ENCODE measurements around the gene RAMAC. TPM values are rescaled to one million over a fixed set of nuclear protein-coding genes. Genes with fewer than 3 reads are reported as not detected.
"Not testable (repeated sequence)": the region's sequence is repeated elsewhere in the genome, so short reads cannot be mapped to it uniquely, and the experiment has no call there.

Gene RAMAC
- total RNA-seq, 2 donors from 2014 or later: 37.3 to 40.8 TPM

DNA sequence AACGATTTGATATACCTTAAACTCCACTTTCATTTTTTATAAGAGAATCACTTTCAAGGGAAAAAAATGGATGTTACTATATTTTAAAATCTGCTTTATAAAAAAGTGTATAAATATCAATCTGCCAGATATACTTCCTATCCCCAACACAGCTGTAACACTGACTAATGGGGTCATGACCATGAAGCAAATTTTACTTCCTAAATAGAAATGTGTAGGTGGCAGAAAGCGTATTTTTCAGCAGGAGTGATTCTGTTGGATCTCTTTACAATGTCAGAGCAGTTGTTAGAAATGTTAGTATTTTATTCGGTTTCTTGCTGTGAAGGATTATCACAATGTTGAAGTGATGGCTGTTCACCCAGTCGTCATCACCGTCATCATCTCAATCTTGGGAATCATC lies 30.9 kb downstream of the RAMAC start:
- DNase-seq: no peak
- Histone ChIP-seq H3K36me3 (ENCODE audit: control insufficient read depth, insufficient read depth, low read length) (peaks cover 53% of the 10 kb centered on the region), H3K4me3 (ENCODE audit: low read length) (no peak overlapping the region), H3K9me3 (ENCODE audit: control insufficient read depth, low read length) (no peaks in the 10 kb centered on the region), H3K9ac (ENCODE audit: extremely low read depth, low read length, poor library complexity, severe bottlenecking) (no peak overlapping the region), H3K27me3 (ENCODE audit: control insufficient read depth, insufficient read depth, low read length, poor library complexity, severe bottlenecking) (no peaks in the 10 kb centered on the region), H3K4me1 (ENCODE audit: control insufficient read depth, insufficient read depth, low read length) (peaks cover 3% of the 10 kb centered on the region), H3K27ac (ENCODE audit: low read depth, low read length) (no peak overlapping the region)
- WGBS, 2 experiments (ENCODE audit: insufficient coverage in 1 of 2, insufficient read length in 1 of 2): 93 to 100% methylated on average over 2 to 4 of the region's 5 CpGs
- Mint-ChIP-seq H3K4me3 (no peak overlapping the region), H3K27me3 (ENCODE audit: insufficient read depth) (peaks cover 2% of the 10 kb centered on the region), H3K27ac (no peak overlapping the region), H3K36me3 (ENCODE audit: low read depth) (peaks cover 34% of the 10 kb centered on the region), H3K9me3 (no peaks in the 10 kb centered on the region), H3K4me1 (peaks cover 6% of the 10 kb centered on the region)
- TF ChIP-seq, protein P1, sequence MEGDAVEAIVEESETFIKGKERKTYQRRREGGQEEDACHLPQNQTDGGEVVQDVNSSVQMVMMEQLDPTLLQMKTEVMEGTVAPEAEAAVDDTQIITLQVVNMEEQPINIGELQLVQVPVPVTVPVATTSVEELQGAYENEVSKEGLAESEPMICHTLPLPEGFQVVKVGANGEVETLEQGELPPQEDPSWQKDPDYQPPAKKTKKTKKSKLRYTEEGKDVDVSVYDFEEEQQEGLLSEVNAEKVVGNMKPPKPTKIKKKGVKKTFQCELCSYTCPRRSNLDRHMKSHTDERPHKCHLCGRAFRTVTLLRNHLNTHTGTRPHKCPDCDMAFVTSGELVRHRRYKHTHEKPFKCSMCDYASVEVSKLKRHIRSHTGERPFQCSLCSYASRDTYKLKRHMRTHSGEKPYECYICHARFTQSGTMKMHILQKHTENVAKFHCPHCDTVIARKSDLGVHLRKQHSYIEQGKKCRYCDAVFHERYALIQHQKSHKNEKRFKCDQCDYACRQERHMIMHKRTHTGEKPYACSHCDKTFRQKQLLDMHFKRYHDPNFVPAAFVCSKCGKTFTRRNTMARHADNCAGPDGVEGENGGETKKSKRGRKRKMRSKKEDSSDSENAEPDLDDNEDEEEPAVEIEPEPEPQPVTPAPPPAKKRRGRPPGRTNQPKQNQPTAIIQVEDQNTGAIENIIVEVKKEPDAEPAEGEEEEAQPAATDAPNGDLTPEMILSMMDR (conservative IDR thresholded peaks at IDR 0.05): no peak

DNA sequence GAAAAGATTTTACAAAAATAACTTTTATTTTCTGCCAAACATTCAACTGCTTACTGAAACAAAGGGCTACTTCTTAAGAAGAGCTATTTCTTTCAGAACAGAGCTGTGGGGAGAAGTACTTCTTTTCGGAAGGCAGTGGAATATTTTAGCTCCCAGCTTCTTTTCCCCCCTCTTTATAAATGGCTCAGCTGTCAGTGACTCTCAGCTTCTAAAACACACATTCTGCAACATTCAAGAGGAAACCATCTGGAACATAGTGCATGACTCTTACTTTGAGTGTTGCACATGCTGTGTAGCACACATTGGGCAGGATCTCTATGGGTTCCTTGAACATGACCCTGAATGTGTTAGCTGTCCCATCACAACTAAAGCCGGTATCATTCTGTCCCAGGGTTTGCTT lies 32.4 kb downstream of the RAMAC start:
- no peaks in the 10 kb centered on the region for H3K9me3 Mint-ChIP-seq
- Histone ChIP-seq H3K27me3 (ENCODE audit: control insufficient read depth, insufficient read depth, low read length, poor library complexity, severe bottlenecking) (no peaks in the 10 kb centered on the region), H3K27ac (ENCODE audit: low read depth, low read length) (no peak overlapping the region), H3K4me1 (ENCODE audit: control insufficient read depth, insufficient read depth, low read length) (no peaks in the 10 kb centered on the region), H3K36me3 (ENCODE audit: control insufficient read depth, insufficient read depth, low read length) (peaks cover 58% of the 10 kb centered on the region), H3K9me3 (ENCODE audit: control insufficient read depth, low read length) (no peaks in the 10 kb centered on the region), H3K9ac (ENCODE audit: extremely low read depth, low read length, poor library complexity, severe bottlenecking) (no peak overlapping the region), H3K4me3 (ENCODE audit: low read length) (no peak overlapping the region)
- no peak overlapping the region for H3K27ac Mint-ChIP-seq
- WGBS, 2 experiments (ENCODE audit: insufficient coverage in 1 of 2, insufficient read length in 1 of 2): 97% methylated on average over 2 of the region's 2 CpGs; no CpG with 5 or more reads in 1 of the 2 experiments
- TF ChIP-seq, protein P1 (conservative IDR thresholded peaks at IDR 0.05): no peak
- no peak for DNase-seq
- H3K4me3 Mint-ChIP-seq: no peak overlapping the region
- H3K27me3 Mint-ChIP-seq (ENCODE audit: insufficient read depth): no peaks in the 10 kb centered on the region
- peaks cover 35% of the 10 kb centered on the region for H3K36me3 Mint-ChIP-seq (ENCODE audit: low read depth)
- H3K4me1 Mint-ChIP-seq: no peaks in the 10 kb centered on the region

DNA sequence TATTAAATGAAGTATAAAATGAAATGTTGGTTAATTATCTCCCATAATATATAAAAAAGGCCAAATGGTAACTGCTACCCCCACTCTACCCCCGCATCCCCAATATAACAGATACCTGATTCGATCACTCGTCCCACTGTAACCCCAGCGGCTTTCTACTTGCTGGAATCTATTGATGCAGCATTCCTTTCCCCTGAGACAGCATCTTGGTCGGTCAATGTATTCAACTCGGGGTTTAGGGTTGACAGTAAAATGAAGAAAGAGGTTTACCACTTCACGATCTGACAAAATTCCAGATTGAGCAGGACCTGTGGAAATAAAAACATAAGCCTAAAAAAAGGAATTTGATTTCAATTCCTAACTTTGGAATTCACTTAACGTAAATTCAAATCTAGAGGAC lies 44.0 kb downstream of the RAMAC start:
- Histone ChIP-seq H3K27me3 (ENCODE audit: control insufficient read depth, insufficient read depth, low read length, poor library complexity, severe bottlenecking) (no peaks in the 10 kb centered on the region), H3K9ac (ENCODE audit: extremely low read depth, low read length, poor library complexity, severe bottlenecking) (no peak overlapping the region), H3K4me3 (ENCODE audit: low read length) (no peak overlapping the region), H3K4me1 (ENCODE audit: control insufficient read depth, insufficient read depth, low read length) (no peaks in the 10 kb centered on the region), H3K27ac (ENCODE audit: low read depth, low read length) (no peak overlapping the region), H3K9me3 (ENCODE audit: control insufficient read depth, low read length) (peaks cover 14% of the 10 kb centered on the region), H3K36me3 (ENCODE audit: control insufficient read depth, insufficient read depth, low read length) (peaks cover 73% of the 10 kb centered on the region)
- Mint-ChIP-seq H3K36me3 (ENCODE audit: low read depth) (peaks cover 68% of the 10 kb centered on the region), H3K4me3 (no peak overlapping the region), H3K27me3 (ENCODE audit: insufficient read depth) (no peaks in the 10 kb centered on the region), H3K27ac (peak overlapping the region; percentile 86), H3K9me3 (peaks cover 14% of the 10 kb centered on the region), H3K4me1 (peaks cover 4% of the 10 kb centered on the region)
- TF ChIP-seq, protein P1 (conservative IDR thresholded peaks at IDR 0.05): no peak
- 83 to 88% methylated on average over 2 to 7 of the region's 8 CpGs for WGBS, 2 experiments (ENCODE audit: insufficient coverage in 1 of 2, insufficient read length in 1 of 2)
- no peak for DNase-seq

DNA sequence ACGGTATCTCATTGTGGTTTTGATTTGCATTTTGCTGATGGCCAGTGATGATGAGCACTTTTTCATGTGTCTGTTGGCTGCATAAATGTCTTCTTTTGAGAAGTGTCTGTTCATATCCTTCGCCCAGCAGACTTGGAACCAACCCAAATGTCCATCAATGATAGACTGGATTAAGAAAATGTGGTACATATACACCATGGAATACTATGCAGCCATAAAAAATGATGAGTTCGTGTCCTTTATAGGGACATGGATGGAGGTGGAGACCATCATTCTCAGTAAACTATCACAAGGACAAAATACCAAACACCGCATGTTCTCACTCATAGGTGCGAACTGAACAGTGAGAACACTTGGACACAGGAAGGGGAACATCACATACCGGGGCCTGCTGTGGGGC lies 45.2 kb downstream of the RAMAC start:
- H3K27ac ChIP-seq (ENCODE audit: low read depth, low read length); H3K27me3 Mint-ChIP-seq (ENCODE audit: insufficient read depth); H3K27me3 ChIP-seq (ENCODE audit: control insufficient read depth, insufficient read depth, low read length, poor library complexity, severe bottlenecking); H3K4me3 Mint-ChIP-seq; H3K27ac Mint-ChIP-seq; H3K9ac ChIP-seq (ENCODE audit: extremely low read depth, low read length, poor library complexity, severe bottlenecking); H3K4me1 Mint-ChIP-seq; H3K4me1 ChIP-seq (ENCODE audit: control insufficient read depth, insufficient read depth, low read length); DNase-seq; H3K4me3 ChIP-seq (ENCODE audit: low read length): not testable (repeated sequence)
- Histone ChIP-seq H3K9me3 (ENCODE audit: control insufficient read depth, low read length) (peaks cover 14% of the 10 kb centered on the region), H3K36me3 (ENCODE audit: control insufficient read depth, insufficient read depth, low read length) (peaks cover 70% of the 10 kb centered on the region)
- Mint-ChIP-seq H3K36me3 (ENCODE audit: low read depth) (peaks cover 68% of the 10 kb centered on the region), H3K9me3 (peaks cover 14% of the 10 kb centered on the region)
- WGBS, 2 experiments (ENCODE audit: insufficient coverage in 1 of 2, insufficient read length in 1 of 2): 80 to 95% methylated on average over 1 to 4 of the region's 6 CpGs

All from endodermal cell (in vitro differentiated cells).